ENCODE data around the gene SLC10A1. TPM values are rescaled to one million over a fixed set of nuclear protein-coding genes. Genes with fewer than 3 reads are reported as not detected.

The SLC10A1 gene
- total RNA-seq, 1 donor from 2014 or later, result not detected

DNA sequence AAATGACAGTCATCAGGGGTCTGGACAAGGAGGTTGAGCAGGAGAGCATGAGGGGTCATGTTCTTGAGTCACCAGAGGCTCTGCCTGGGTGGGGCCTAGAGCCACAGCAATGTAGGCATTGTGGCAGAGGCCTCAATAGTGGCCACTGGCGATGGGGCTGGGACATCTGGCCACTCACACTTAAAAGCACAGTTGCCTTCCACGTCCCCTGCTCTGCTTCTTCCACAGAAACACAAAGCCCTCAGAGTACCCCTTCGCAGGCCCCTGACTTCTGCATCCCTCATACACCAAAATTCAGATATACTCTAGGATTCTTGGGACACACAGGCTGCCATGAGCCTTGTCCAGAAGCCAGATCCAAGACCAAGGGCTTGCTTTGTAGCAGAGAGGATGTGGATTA, 2.2 kb downstream of the SLC10A1 start:
- Histone ChIP-seq H3K4me3 (ENCODE audit: low read depth, low read length) (no peak overlapping the region), H3K27me3 (ENCODE audit: control insufficient read depth, insufficient read depth, low read length) (no peaks in the 10 kb centered on the region), H3K36me3 (ENCODE audit: control insufficient read depth, insufficient read depth, low read length) (no peaks in the 10 kb centered on the region)
- DNase-seq (ENCODE audit: low read depth), result no peak
- TF ChIP-seq, protein P1, sequence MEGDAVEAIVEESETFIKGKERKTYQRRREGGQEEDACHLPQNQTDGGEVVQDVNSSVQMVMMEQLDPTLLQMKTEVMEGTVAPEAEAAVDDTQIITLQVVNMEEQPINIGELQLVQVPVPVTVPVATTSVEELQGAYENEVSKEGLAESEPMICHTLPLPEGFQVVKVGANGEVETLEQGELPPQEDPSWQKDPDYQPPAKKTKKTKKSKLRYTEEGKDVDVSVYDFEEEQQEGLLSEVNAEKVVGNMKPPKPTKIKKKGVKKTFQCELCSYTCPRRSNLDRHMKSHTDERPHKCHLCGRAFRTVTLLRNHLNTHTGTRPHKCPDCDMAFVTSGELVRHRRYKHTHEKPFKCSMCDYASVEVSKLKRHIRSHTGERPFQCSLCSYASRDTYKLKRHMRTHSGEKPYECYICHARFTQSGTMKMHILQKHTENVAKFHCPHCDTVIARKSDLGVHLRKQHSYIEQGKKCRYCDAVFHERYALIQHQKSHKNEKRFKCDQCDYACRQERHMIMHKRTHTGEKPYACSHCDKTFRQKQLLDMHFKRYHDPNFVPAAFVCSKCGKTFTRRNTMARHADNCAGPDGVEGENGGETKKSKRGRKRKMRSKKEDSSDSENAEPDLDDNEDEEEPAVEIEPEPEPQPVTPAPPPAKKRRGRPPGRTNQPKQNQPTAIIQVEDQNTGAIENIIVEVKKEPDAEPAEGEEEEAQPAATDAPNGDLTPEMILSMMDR (IDR thresholded peaks at IDR 0.05; ENCODE audit: insufficient read depth, low read length, poor library complexity, severe bottlenecking), result no peak

DNA sequence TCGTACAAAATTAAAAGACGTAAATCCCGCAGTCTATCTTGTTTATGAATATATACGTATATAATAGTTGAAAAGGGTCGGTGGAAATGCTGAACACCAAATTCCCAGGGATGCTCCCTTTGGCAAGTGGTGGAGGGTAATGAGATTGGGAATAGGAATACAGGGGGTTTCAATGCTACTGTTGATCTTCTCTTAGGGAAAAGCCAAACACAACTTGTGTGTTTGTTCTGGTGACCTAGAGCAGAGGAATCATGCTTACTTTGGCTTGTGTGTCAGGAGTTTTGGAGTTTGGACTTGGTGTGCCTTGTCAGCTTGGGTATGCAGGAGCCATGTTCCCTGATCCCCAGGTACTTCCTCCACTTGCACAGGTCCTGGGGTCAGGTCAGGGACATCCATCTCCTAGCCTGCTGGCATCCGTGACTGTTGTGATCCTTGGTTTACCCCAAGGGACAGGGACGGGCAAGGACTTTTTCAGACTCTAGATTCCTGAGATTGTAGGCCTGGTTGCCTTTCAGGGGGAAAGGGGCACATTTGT, 4.1 kb downstream of the SLC10A1 start:
- H3K27me3 ChIP-seq (ENCODE audit: control insufficient read depth, insufficient read depth, low read length), result no peaks in the 10 kb centered on the region
- no peaks in the 10 kb centered on the region for H3K36me3 ChIP-seq (ENCODE audit: control insufficient read depth, insufficient read depth, low read length)
- no peak for DNase-seq (ENCODE audit: low read depth)
- TF ChIP-seq, protein P1 (IDR thresholded peaks at IDR 0.05; ENCODE audit: insufficient read depth, low read length, poor library complexity, severe bottlenecking), result no peak
- H3K4me3 ChIP-seq (ENCODE audit: low read depth, low read length), result no peak overlapping the region

DNA sequence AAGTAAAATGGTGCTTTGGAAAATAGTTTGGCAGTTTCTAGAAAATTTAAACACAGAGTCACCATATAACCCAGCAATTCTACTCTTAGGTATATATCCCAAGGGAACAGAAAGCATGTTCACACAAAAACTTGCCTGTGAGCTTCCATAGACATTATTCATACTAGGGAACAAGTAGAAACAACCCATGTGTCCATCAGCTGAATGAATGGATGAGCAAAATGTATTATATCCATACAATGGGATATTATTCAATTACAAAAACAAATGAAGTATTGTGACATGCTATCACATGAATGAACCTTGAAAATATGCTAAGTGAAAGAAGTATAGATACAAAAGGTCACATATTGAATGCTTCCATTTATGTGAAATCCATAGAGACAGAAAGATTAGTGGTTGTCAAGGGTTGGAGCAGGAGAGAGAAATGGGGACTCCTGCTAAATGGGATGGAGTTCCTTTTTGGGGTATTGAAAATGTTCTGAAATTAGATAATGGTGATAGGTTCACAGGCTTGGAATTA, 7.9 kb downstream of the SLC10A1 start:
- H3K27me3 ChIP-seq (ENCODE audit: control insufficient read depth, insufficient read depth, low read length), result no peaks in the 10 kb centered on the region
- no peak for DNase-seq (ENCODE audit: low read depth)
- TF ChIP-seq, protein P1 (IDR thresholded peaks at IDR 0.05; ENCODE audit: insufficient read depth, low read length, poor library complexity, severe bottlenecking), result no peak
- no peaks in the 10 kb centered on the region for H3K36me3 ChIP-seq (ENCODE audit: control insufficient read depth, insufficient read depth, low read length)
- H3K4me3 ChIP-seq (ENCODE audit: low read depth, low read length), result no peak overlapping the region

DNA sequence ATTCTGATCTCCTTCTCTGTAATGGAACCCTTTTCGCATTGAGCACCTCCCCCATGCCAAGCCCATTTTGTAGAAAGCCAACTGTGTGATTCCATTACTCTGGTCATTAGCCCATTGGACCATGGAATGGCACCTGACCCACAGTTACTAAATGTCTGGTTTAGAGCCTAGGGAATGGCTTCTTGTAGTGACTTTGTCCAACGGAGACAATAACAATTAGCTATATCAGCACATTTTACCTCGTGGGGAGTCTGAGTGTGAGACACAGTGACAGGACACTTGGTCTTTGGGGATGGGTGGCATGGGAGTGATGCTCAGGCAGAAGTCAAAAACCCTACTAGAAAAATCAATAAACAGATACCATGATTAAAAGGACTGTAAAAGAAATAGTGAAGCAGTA, 10.4 kb downstream of the SLC10A1 start:
- no peak overlapping the region for H3K4me3 ChIP-seq (ENCODE audit: low read depth, low read length)
- no peaks in the 10 kb centered on the region for H3K27me3 ChIP-seq (ENCODE audit: control insufficient read depth, insufficient read depth, low read length)
- no peaks in the 10 kb centered on the region for H3K36me3 ChIP-seq (ENCODE audit: control insufficient read depth, insufficient read depth, low read length)
- no peak for DNase-seq (ENCODE audit: low read depth)
- TF ChIP-seq, protein P1 (IDR thresholded peaks at IDR 0.05; ENCODE audit: insufficient read depth, low read length, poor library complexity, severe bottlenecking), result no peak

DNA sequence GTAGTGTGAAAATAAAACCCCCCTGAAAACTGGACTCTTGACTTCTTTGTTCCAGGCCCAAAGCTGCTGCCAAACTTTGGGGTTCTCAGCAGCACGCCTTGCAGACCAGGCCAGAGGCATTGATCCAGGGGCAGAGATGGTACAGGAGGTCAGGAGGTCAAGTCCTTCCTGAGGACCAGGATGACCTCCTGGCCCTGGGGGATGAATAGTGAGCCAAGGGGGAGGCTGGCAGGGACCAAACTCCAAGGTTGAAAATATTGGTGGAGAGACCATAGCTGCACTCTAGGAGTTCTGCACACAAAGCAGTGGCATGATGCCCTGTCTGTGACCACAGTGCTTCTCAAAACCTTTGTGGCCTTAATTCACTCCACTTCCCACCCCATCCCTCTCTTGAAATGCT, 12.1 kb downstream of the SLC10A1 start:
- TF ChIP-seq, protein P1 (IDR thresholded peaks at IDR 0.05; ENCODE audit: insufficient read depth, low read length, poor library complexity, severe bottlenecking), result no peak
- Histone ChIP-seq H3K4me3 (ENCODE audit: low read depth, low read length) (no peak overlapping the region), H3K27me3 (ENCODE audit: control insufficient read depth, insufficient read depth, low read length) (no peaks in the 10 kb centered on the region), H3K36me3 (ENCODE audit: control insufficient read depth, insufficient read depth, low read length) (peaks cover 1% of the 10 kb centered on the region)
- DNase-seq (ENCODE audit: low read depth), result no peak

DNA sequence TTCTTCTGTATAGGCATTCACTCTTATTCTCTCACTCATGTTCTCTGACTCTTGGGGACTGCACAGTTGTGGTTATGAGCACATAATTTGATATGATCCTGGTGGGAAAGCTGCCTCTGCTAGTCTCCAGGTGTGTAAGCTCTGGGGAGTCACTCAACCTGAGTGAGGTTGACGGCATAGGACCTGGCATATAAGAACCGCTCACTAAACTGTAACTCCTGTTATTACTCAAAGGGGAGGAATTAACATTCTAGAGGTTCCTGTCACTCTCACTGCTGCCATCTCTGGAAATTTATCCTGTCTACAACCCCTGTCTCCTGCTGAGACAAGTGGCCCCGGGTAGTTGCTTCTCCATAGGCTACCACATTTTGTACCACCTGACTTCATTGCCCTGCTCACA, 16.1 kb downstream of the SLC10A1 start:
- H3K4me3 ChIP-seq (ENCODE audit: low read depth, low read length), result no peak overlapping the region
- peaks cover 1% of the 10 kb centered on the region for H3K36me3 ChIP-seq (ENCODE audit: control insufficient read depth, insufficient read depth, low read length)
- TF ChIP-seq, protein P1 (IDR thresholded peaks at IDR 0.05; ENCODE audit: insufficient read depth, low read length, poor library complexity, severe bottlenecking), result no peak
- H3K27me3 ChIP-seq (ENCODE audit: control insufficient read depth, insufficient read depth, low read length), result no peaks in the 10 kb centered on the region
- DNase-seq (ENCODE audit: low read depth), result no peak

All from kidney epithelial cell (primary cell).